ENCODE data around the gene SMIM33.

The SMIM33 gene

Small RNA genes within 50 kb of the gene (small RNA-seq; reads per million reads assigned to genes)
- gene RNU5B-4P = 0.18 to 10.1 reads per million in 2 experiments

Measured in SK-N-DZ (cell line).